Neural cell (in vitro differentiated cells): ENCODE results near the gene EDIL3. TPM values are rescaled to one million over a fixed set of nuclear protein-coding genes. Genes with fewer than 3 reads are reported as not detected.

Experiments
- H2AFZ ChIP-seq: fragments of 200-600, 300-800 bp; sonication (generic), shearing (Covaris generic); 2 replicates; pipeline ENCODE4 v1.6.0; 2014; ENCODE audit warnings: low read depth, mild to moderate bottlenecking, antibody characterized with exemption, low read length, moderate library complexity
- H3F3A ChIP-seq: fragments of 200-600 bp; shearing (Covaris generic); 2 replicates; pipeline ENCODE4 v1.6.1; 2016; ENCODE audit warnings: mild to moderate bottlenecking, moderate library complexity, mixed read lengths, antibody characterized with exemption, low read length; ENCODE audit not compliant: insufficient read depth, poor library complexity, severe bottlenecking
- H3K27ac ChIP-seq: fragments of 200-600, 300-800 bp; sonication (generic), shearing (Covaris generic); 2 replicates; pipeline ENCODE4 v1.5.1; 2014; ENCODE audit warnings: mild to moderate bottlenecking, low read length, moderate library complexity
- H3K27me3 ChIP-seq: fragments of 300-800, 200-600 bp; sonication (generic), shearing (Covaris generic); 2 replicates; pipeline ENCODE4 v1.6.0; 2014; ENCODE audit warnings: mild to moderate bottlenecking, low read depth, low read length, moderate library complexity; ENCODE audit not compliant: insufficient read depth
- H3K36me3 ChIP-seq: fragments of 300-800, 200-600 bp; sonication (generic), shearing (Covaris generic); 2 replicates; pipeline ENCODE4 v1.5.1; 2014; ENCODE audit warnings: mild to moderate bottlenecking, antibody characterized with exemption, low read length, moderate library complexity; ENCODE audit not compliant: insufficient read depth
- H3K4me2 ChIP-seq: fragments of 300-800, 200-600 bp; sonication (generic), shearing (Covaris generic); 2 replicates; pipeline ENCODE4 v1.6.0; 2014; ENCODE audit warnings: mild to moderate bottlenecking, low read length
- H3K4me3 ChIP-seq: fragments of 300-800, 200-600 bp; sonication (generic), shearing (Covaris generic); 2 replicates; pipeline ENCODE4 v1.5.1; 2014; ENCODE audit warnings: mild to moderate bottlenecking, low read length, moderate library complexity
- H3K79me2 ChIP-seq: fragments of 200-600 bp; shearing (Covaris generic); replicated peaks from 2 replicates; pipeline ENCODE4 v1.6.0; 2014; ENCODE audit warnings: mild to moderate bottlenecking, low read length, moderate library complexity; ENCODE audit not compliant: insufficient read depth
- H3K9ac ChIP-seq: fragments of 300-800, 200-600 bp; sonication (generic), shearing (Covaris generic); 2 replicates; pipeline ENCODE4 v1.6.1; 2016; ENCODE audit warnings: mild to moderate bottlenecking, low read length, mixed read lengths
- H3K9me2 ChIP-seq: fragments of 200-600 bp; shearing (Covaris generic); 2 replicates; pipeline ENCODE4 v1.6.1; 2016; ENCODE audit warnings: mild to moderate bottlenecking, low read length, mixed read lengths; ENCODE audit not compliant: insufficient read depth
- H3K9me3 ChIP-seq: fragments of 200-600, 300-800 bp; sonication (generic), shearing (Covaris generic); 2 replicates; pipeline ENCODE4 v1.6.1; 2016; ENCODE audit warnings: mild to moderate bottlenecking, mixed run types, low read length, moderate library complexity, mixed read lengths
- H4K20me1 ChIP-seq: fragments of 200-600 bp; shearing (Covaris generic); 2 replicates; pipeline ENCODE4 v1.6.1; 2016; ENCODE audit warnings: mild to moderate bottlenecking, mixed run types; ENCODE audit not compliant: insufficient read depth
- CTCF ChIP-seq: fragments of 450-650 bp; IDR thresholded peaks from 2 replicates; pipeline ENCODE4 v1.5.1; 2014; ENCODE audit warnings: antibody characterized with exemption, mild to moderate bottlenecking, moderate library complexity; ENCODE audit not compliant: poor library complexity, severe bottlenecking
- EP300 ChIP-seq: fragments of 450-650 bp; conservative IDR thresholded peaks from 2 replicates; pipeline ENCODE4 v1.6.1; 2014; ENCODE audit warnings: antibody characterized with exemption, mild to moderate bottlenecking, moderate library complexity; ENCODE audit not compliant: poor library complexity, severe bottlenecking
- EZH2 ChIP-seq: fragments of 200-600, 300-800 bp; shearing (Covaris generic), sonication (generic); IDR thresholded peaks from 2 replicates; pipeline ENCODE4 v1.6.1; 2014; ENCODE audit warnings: antibody characterized with exemption, low read length, borderline replicate concordance, mild to moderate bottlenecking; ENCODE audit not compliant: insufficient read depth, poor library complexity, severe bottlenecking
- MXI1 ChIP-seq: fragments of 450-650 bp; conservative IDR thresholded peaks from 2 replicates; pipeline ENCODE4 v1.6.1; 2014; ENCODE audit warnings: antibody characterized with exemption, mild to moderate bottlenecking; ENCODE audit not compliant: poor library complexity, severe bottlenecking
- POLR2AphosphoS5 ChIP-seq: IDR thresholded peaks from 2 replicates; pipeline ENCODE4 v1.6.1; 2012
- RAD21 ChIP-seq: fragments of 450-650 bp; conservative IDR thresholded peaks from 2 replicates; pipeline ENCODE4 v1.6.1; 2014; ENCODE audit warnings: antibody characterized with exemption, mild to moderate bottlenecking, moderate library complexity
- REST ChIP-seq: IDR thresholded peaks from 2 replicates; pipeline ENCODE4 v1.6.1; 2012; ENCODE audit warnings: borderline replicate concordance
- SMC3 ChIP-seq: fragments of 450-650 bp; conservative IDR thresholded peaks from 2 replicates; pipeline ENCODE4 v1.6.1; 2014; ENCODE audit warnings: antibody characterized with exemption, mild to moderate bottlenecking, moderate library complexity; ENCODE audit not compliant: poor library complexity
- TAF1 ChIP-seq: IDR thresholded peaks from 2 replicates; pipeline ENCODE4 v1.6.1; 2012; ENCODE audit warnings: low read depth
- polyA plus RNA-seq: library from polyadenylated mRNA; depleted of rRNA; stranded (reverse); fragments of >200 nt; gene quantifications from 2 replicates; pipeline ENCODE4 v1.2.3, GENCODE V29; 2014

EDIL3 gene
- polyA plus RNA-seq, 1 donor from 2014 or later: 6.1 TPM

GRCh38 chr5:83925955-83926337, 458.7 kb downstream of the EDIL3 start:
- H3F3A ChIP-seq: no peaks in the 10 kb centered on the region
- peak; percentile 80 for TF ChIP-seq EP300
- no peak for TF ChIP-seq EZH2
- TF ChIP-seq POLR2AphosphoS5: peak; percentile 53
- TF ChIP-seq REST: peak; percentile 84
- no peak for TF ChIP-seq MXI1
- peak; percentile 13 for TF ChIP-seq RAD21
- H3K79me2 ChIP-seq: no peaks in the 10 kb centered on the region
- no peak overlapping the region for H2AFZ ChIP-seq
- H4K20me1 ChIP-seq: no peaks in the 10 kb centered on the region
- no peaks in the 10 kb centered on the region for H3K36me3 ChIP-seq
- H3K9me3 ChIP-seq: no peaks in the 10 kb centered on the region
- H3K27me3 ChIP-seq: no peaks in the 10 kb centered on the region
- no peak overlapping the region for H3K9ac ChIP-seq
- H3K27ac ChIP-seq: peak overlapping the region; percentile 36
- H3K4me2 ChIP-seq: no peak overlapping the region
- no peaks in the 10 kb centered on the region for H3K9me2 ChIP-seq
- H3K4me3 ChIP-seq: no peak overlapping the region

GRCh38 chr5:83925321-83925954, 459.2 kb downstream of the EDIL3 start:
- Histone ChIP-seq H3K27ac (peak overlapping the region; percentile 36), H2AFZ (no peak overlapping the region), H3K9ac (no peak overlapping the region)

More at GRCh38 chr5:83925321-83925954, 459.2 kb downstream of the EDIL3 start:
- H3K9me2 ChIP-seq: no peaks in the 10 kb centered on the region
- H3K4me3 ChIP-seq: no peak overlapping the region
- H3K9me3 ChIP-seq: no peaks in the 10 kb centered on the region
- H3K4me2 ChIP-seq: no peak overlapping the region
- H3K27me3 ChIP-seq: no peaks in the 10 kb centered on the region
- TF ChIP-seq CTCF (no peak), EZH2 (no peak), RAD21 (no peak), SMC3 (no peak), EP300 (no peak), TAF1 (no peak), MXI1 (no peak)
- no peaks in the 10 kb centered on the region for H4K20me1 ChIP-seq
- no peaks in the 10 kb centered on the region for H3K36me3 ChIP-seq
- no peaks in the 10 kb centered on the region for H3K79me2 ChIP-seq
- no peaks in the 10 kb centered on the region for H3F3A ChIP-seq
